ENCODE data around the gene SLC7A1.

Gene SLC7A1

GRCh38 chr13:29507356-29507755 lies 88.1 kb downstream of the SLC7A1 start:
- no peak for DNase-seq

- DNase-seq: no peak
These were observed 89.5 kb downstream of the SLC7A1 start for GRCh38 chr13:29505950-29506349.

- DNase-seq: no peak
These were observed 90.0 kb downstream of the SLC7A1 start for GRCh38 chr13:29505511-29505910.

GRCh38 chr13:29504691-29505090 lies 90.8 kb downstream of the SLC7A1 start:
- no peak for DNase-seq

GRCh38 chr13:29503041-29503837 lies 92.2 kb downstream of the SLC7A1 start:
- DNase-seq: no peak

- DNase-seq: no peak
These were observed 93.0 kb downstream of the SLC7A1 start for GRCh38 chr13:29502391-29503008.

GRCh38 chr13:29501674-29502073 lies 93.8 kb downstream of the SLC7A1 start:
- no peak for DNase-seq

- DNase-seq: no peak
These were observed 95.1 kb downstream of the SLC7A1 start for GRCh38 chr13:29500386-29500785.

- DNase-seq: no peak
These were observed 95.9 kb downstream of the SLC7A1 start for GRCh38 chr13:29499506-29500165.

- no peak for DNase-seq
These were observed 97.0 kb downstream of the SLC7A1 start for GRCh38 chr13:29498426-29499040.

- no peak for DNase-seq
These were observed 98.3 kb downstream of the SLC7A1 start for GRCh38 chr13:29497137-29497654.

- DNase-seq: no peak
These were observed 99.2 kb downstream of the SLC7A1 start for GRCh38 chr13:29496241-29496712.

- no peak for DNase-seq
These were observed 101.0 kb downstream of the SLC7A1 start for GRCh38 chr13:29494520-29494919.

GRCh38 chr13:29493796-29494195 lies 101.7 kb downstream of the SLC7A1 start:
- DNase-seq: no peak

- DNase-seq: no peak
These were observed 104.2 kb downstream of the SLC7A1 start for GRCh38 chr13:29491248-29491647.

GRCh38 chr13:29490561-29490885 lies 105.0 kb downstream of the SLC7A1 start:
- no peak for DNase-seq

GRCh38 chr13:29489650-29490560 lies 105.6 kb downstream of the SLC7A1 start:
- DNase-seq: no peak

GRCh38 chr13:29487466-29488454 lies 107.7 kb downstream of the SLC7A1 start:
- DNase-seq: no peak

- no peak for DNase-seq
These were observed 108.9 kb downstream of the SLC7A1 start for GRCh38 chr13:29486551-29486950.

- no peak for DNase-seq
These were observed 110.7 kb downstream of the SLC7A1 start for GRCh38 chr13:29484796-29485195.

GRCh38 chr13:29484236-29484635 lies 111.3 kb downstream of the SLC7A1 start:
- DNase-seq: no peak
